ENCODE results near the gene NT5C1A. TPM values are rescaled to one million over a fixed set of nuclear protein-coding genes. Genes with fewer than 3 reads are reported as not detected.

Gene NT5C1A
- total RNA-seq, 2 donors from 2014 or later, result 0.31 to 0.70 TPM

- no peak overlapping the region for H3K4me3 Mint-ChIP-seq
- H3K9me3 ChIP-seq (ENCODE audit: control insufficient read depth, low read length, poor library complexity, severe bottlenecking), result no peaks in the 10 kb centered on the region
- peaks cover 5% of the 10 kb centered on the region for H3K27me3 Mint-ChIP-seq
- ATAC-seq (no peak), DNase-seq (no peak)
- H3K27ac Mint-ChIP-seq, result peak overlapping the region; percentile 72
- no peaks in the 10 kb centered on the region for H3K36me3 Mint-ChIP-seq (ENCODE audit: low read depth)
- H3K4me1 Mint-ChIP-seq, result peaks cover 15% of the 10 kb centered on the region
Observed at GRCh38 chr1:39696448-39696847, 24.5 kb upstream of the NT5C1A start.

- no peak for DNase-seq
- ATAC-seq, result no peak
- no peak overlapping the region for H3K4me3 Mint-ChIP-seq
- H3K27me3 Mint-ChIP-seq, result no peaks in the 10 kb centered on the region
- H3K27ac Mint-ChIP-seq, result peak overlapping the region; percentile 6
- no peaks in the 10 kb centered on the region for H3K9me3 ChIP-seq (ENCODE audit: control insufficient read depth, low read length, poor library complexity, severe bottlenecking)
- peaks cover 27% of the 10 kb centered on the region for H3K4me1 Mint-ChIP-seq
- H3K36me3 Mint-ChIP-seq (ENCODE audit: low read depth), result no peaks in the 10 kb centered on the region
Observed at GRCh38 chr1:39695016-39695415, 23.1 kb upstream of the NT5C1A start.

GRCh38 chr1:39694026-39694425 is 22.1 kb upstream of the NT5C1A start:
- Mint-ChIP-seq H3K36me3 (ENCODE audit: low read depth) (no peaks in the 10 kb centered on the region), H3K27me3 (no peaks in the 10 kb centered on the region), H3K4me3 (no peak overlapping the region), H3K27ac (no peak overlapping the region), H3K4me1 (peaks cover 34% of the 10 kb centered on the region)
- no peaks in the 10 kb centered on the region for H3K9me3 ChIP-seq (ENCODE audit: control insufficient read depth, low read length, poor library complexity, severe bottlenecking)
- no peak for DNase-seq
- no peak for ATAC-seq

GRCh38 chr1:39692152-39693074 is 20.5 kb upstream of the NT5C1A start:
- peaks cover 45% of the 10 kb centered on the region for H3K4me1 Mint-ChIP-seq
- peaks cover 8% of the 10 kb centered on the region for H3K27me3 Mint-ChIP-seq
- H3K27ac Mint-ChIP-seq, result peak overlapping the region; percentile 95
- peak; percentile 17 to 27 (median 21) for DNase-seq
- peaks cover 2% of the 10 kb centered on the region for H3K36me3 Mint-ChIP-seq (ENCODE audit: low read depth)
- peak overlapping the region; percentile 91 for H3K4me3 Mint-ChIP-seq
- H3K9me3 ChIP-seq (ENCODE audit: control insufficient read depth, low read length, poor library complexity, severe bottlenecking), result no peaks in the 10 kb centered on the region
- ATAC-seq, result no peak

GRCh38 chr1:39691383-39692151 is 19.7 kb upstream of the NT5C1A start, which contains the start of gene HPCAL4:
Gene HPCAL4, minus strand, starts transcription at chr1:39691433. Its CDS starts 6,830 bp downstream, at chr1:39684603.
- H3K4me1 Mint-ChIP-seq, result peaks cover 45% of the 10 kb centered on the region

GRCh38 chr1:39690794-39691382 is 19.0 kb upstream of the NT5C1A start:
- no peaks in the 10 kb centered on the region for H3K9me3 ChIP-seq (ENCODE audit: control insufficient read depth, low read length, poor library complexity, severe bottlenecking)
- DNase-seq (no peak), ATAC-seq (peak; percentile 2)
- Mint-ChIP-seq H3K27ac (peak overlapping the region; percentile 95), H3K36me3 (ENCODE audit: low read depth) (peaks cover 6% of the 10 kb centered on the region), H3K27me3 (peaks cover 8% of the 10 kb centered on the region), H3K4me3 (peak overlapping the region; percentile 91), H3K4me1 (peaks cover 45% of the 10 kb centered on the region)

More at GRCh38 chr1:39691383-39692151, 19.7 kb upstream of the NT5C1A start, which contains the start of gene HPCAL4:
- H3K9me3 ChIP-seq (ENCODE audit: control insufficient read depth, low read length, poor library complexity, severe bottlenecking), result no peaks in the 10 kb centered on the region
- Mint-ChIP-seq H3K27ac (peak within 1 kb of the TSS; percentile 95), H3K36me3 (ENCODE audit: low read depth) (peaks cover 2% of the 10 kb centered on the region), H3K27me3 (peaks cover 8% of the 10 kb centered on the region), H3K4me3 (peak within 1 kb of the TSS; percentile 91)
- peak; percentile 91 for ATAC-seq
- peak; percentile 81 to 85 (median 84) for DNase-seq

GRCh38 chr1:39690225-39690624 is 18.3 kb upstream of the NT5C1A start:
- no peak for ATAC-seq
- no peaks in the 10 kb centered on the region for H3K9me3 ChIP-seq (ENCODE audit: control insufficient read depth, low read length, poor library complexity, severe bottlenecking)
- Mint-ChIP-seq H3K4me1 (peaks cover 45% of the 10 kb centered on the region), H3K27me3 (peaks cover 8% of the 10 kb centered on the region), H3K4me3 (peak overlapping the region; percentile 91), H3K36me3 (ENCODE audit: low read depth) (peaks cover 6% of the 10 kb centered on the region), H3K27ac (peak overlapping the region; percentile 95)
- DNase-seq, result no peak

- Mint-ChIP-seq H3K4me3 (peak overlapping the region; percentile 91), H3K36me3 (ENCODE audit: low read depth) (peaks cover 6% of the 10 kb centered on the region), H3K27ac (peak overlapping the region; percentile 95), H3K4me1 (peaks cover 44% of the 10 kb centered on the region), H3K27me3 (peaks cover 8% of the 10 kb centered on the region)
- DNase-seq, result no peak
- no peaks in the 10 kb centered on the region for H3K9me3 ChIP-seq (ENCODE audit: control insufficient read depth, low read length, poor library complexity, severe bottlenecking)
- ATAC-seq, result no peak
Observed at GRCh38 chr1:39689635-39690034, 17.7 kb upstream of the NT5C1A start.

- peaks cover 8% of the 10 kb centered on the region for H3K27me3 Mint-ChIP-seq
- peak overlapping the region; percentile 95 for H3K27ac Mint-ChIP-seq
- no peaks in the 10 kb centered on the region for H3K9me3 ChIP-seq (ENCODE audit: control insufficient read depth, low read length, poor library complexity, severe bottlenecking)
- DNase-seq (no peak), ATAC-seq (no peak)
- H3K36me3 Mint-ChIP-seq (ENCODE audit: low read depth), result peaks cover 6% of the 10 kb centered on the region
- peak overlapping the region; percentile 91 for H3K4me3 Mint-ChIP-seq
- H3K4me1 Mint-ChIP-seq, result peaks cover 48% of the 10 kb centered on the region
Observed at GRCh38 chr1:39689214-39689613, 17.3 kb upstream of the NT5C1A start.

- H3K27ac Mint-ChIP-seq, result peak overlapping the region; percentile 95
Observed at GRCh38 chr1:39688706-39689105, 16.8 kb upstream of the NT5C1A start.

GRCh38 chr1:39687243-39687642 is 15.3 kb upstream of the NT5C1A start:
- Mint-ChIP-seq H3K4me1 (peaks cover 47% of the 10 kb centered on the region), H3K4me3 (peak overlapping the region; percentile 33), H3K36me3 (ENCODE audit: low read depth) (peaks cover 11% of the 10 kb centered on the region), H3K27me3 (peaks cover 8% of the 10 kb centered on the region), H3K27ac (no peak overlapping the region)
- DNase-seq (no peak), ATAC-seq (no peak)
- H3K9me3 ChIP-seq (ENCODE audit: control insufficient read depth, low read length, poor library complexity, severe bottlenecking), result no peaks in the 10 kb centered on the region

More at GRCh38 chr1:39688706-39689105, 16.8 kb upstream of the NT5C1A start:
- Mint-ChIP-seq H3K4me3 (peak overlapping the region; percentile 25), H3K4me1 (peaks cover 48% of the 10 kb centered on the region), H3K27me3 (peaks cover 8% of the 10 kb centered on the region), H3K36me3 (ENCODE audit: low read depth) (peaks cover 6% of the 10 kb centered on the region)
- DNase-seq, result no peak
- H3K9me3 ChIP-seq (ENCODE audit: control insufficient read depth, low read length, poor library complexity, severe bottlenecking), result no peaks in the 10 kb centered on the region
- ATAC-seq, result no peak

- H3K4me1 Mint-ChIP-seq, result peaks cover 41% of the 10 kb centered on the region
- DNase-seq (no peak), ATAC-seq (no peak)
- peak overlapping the region; percentile 88 for H3K27ac Mint-ChIP-seq
- peak overlapping the region; percentile 88 for H3K4me3 Mint-ChIP-seq
- H3K36me3 Mint-ChIP-seq (ENCODE audit: low read depth), result peaks cover 11% of the 10 kb centered on the region
- H3K27me3 Mint-ChIP-seq, result peaks cover 8% of the 10 kb centered on the region
- H3K9me3 ChIP-seq (ENCODE audit: control insufficient read depth, low read length, poor library complexity, severe bottlenecking), result no peaks in the 10 kb centered on the region
Observed at GRCh38 chr1:39685071-39685470, 13.2 kb upstream of the NT5C1A start.

GRCh38 chr1:39684313-39684664 is 12.4 kb upstream of the NT5C1A start:
- ATAC-seq, result no peak
- Mint-ChIP-seq H3K27ac (peak overlapping the region; percentile 88), H3K36me3 (ENCODE audit: low read depth) (peaks cover 11% of the 10 kb centered on the region), H3K27me3 (peaks cover 8% of the 10 kb centered on the region), H3K4me1 (peaks cover 35% of the 10 kb centered on the region), H3K4me3 (peak overlapping the region; percentile 88)
- no peak for DNase-seq
- H3K9me3 ChIP-seq (ENCODE audit: control insufficient read depth, low read length, poor library complexity, severe bottlenecking), result no peaks in the 10 kb centered on the region

Data from T-helper 17 cell (primary cell).